K562 (cell line): ENCODE results near the gene PFKP. TPM values are rescaled to one million over a fixed set of nuclear protein-coding genes. Genes with fewer than 3 reads are reported as not detected.

Source experiments
- E2F1 ChIP-seq: sonication (generic); formaldehyde crosslinking; IDR thresholded peaks from 2 replicates; pipeline ENCODE4 v1.8.1; 2023; ENCODE audit warnings: mild to moderate bottlenecking, missing genetic modification reagents, moderate library complexity
- ETV5 ChIP-seq: sonication (generic); formaldehyde crosslinking; IDR thresholded peaks from 2 replicates; pipeline ENCODE4 v1.4.0; 2020; ENCODE audit warnings: low read depth, mild to moderate bottlenecking, missing genetic modification reagents
- KDM2B ChIP-seq: fragments of 250-450 bp; sonication (Bioruptor Pico); IDR thresholded peaks from 2 replicates; pipeline ENCODE4 v1.8.0; 2021; ENCODE audit warnings: mild to moderate bottlenecking, moderate library complexity
- MAZ ChIP-seq, 2 experiments: fragments of 450-650 bp in 1 of 2; sonication (generic) in 1 of 2; formaldehyde crosslinking; IDR thresholded peaks in 1 of 2; conservative IDR thresholded peaks in 1 of 2; 2 replicates each; pipeline versions ENCODE4 v1.4.0 to v1.5.0; 2020; ENCODE audit warnings: mild to moderate bottlenecking in 1 of 2, missing genetic modification reagents in 1 of 2
- MGA ChIP-seq: fragments of 450-650 bp; IDR thresholded peaks from 2 replicates; pipeline ENCODE4 v1.6.1; 2016; ENCODE audit warnings: mild to moderate bottlenecking, moderate library complexity
- NFE2 ChIP-seq: IDR thresholded peaks from 2 replicates; pipeline ENCODE4 v1.6.1; 2014; ENCODE audit warnings: antibody characterized with exemption, low read depth
- RBM22 ChIP-seq: fragments of 200-400 bp; formaldehyde crosslinking; IDR thresholded peaks from 2 replicates; pipeline ENCODE4 v1.6.1; 2018; ENCODE audit warnings: low read length, low read depth; ENCODE audit not compliant: poor library complexity, severe bottlenecking
- SMAD4 ChIP-seq: fragments of 250-450 bp; sonication (Bioruptor Pico); conservative IDR thresholded peaks from 2 replicates; pipeline ENCODE4 v1.8.0; 2021; ENCODE audit warnings: inconsistent platforms, mild to moderate bottlenecking, moderate library complexity
- TEAD4 ChIP-seq, 2 experiments: sonication (generic) in 1 of 2; formaldehyde crosslinking in 1 of 2; IDR thresholded peaks; 2 replicates each; pipeline versions ENCODE4 v1.6.1 to v1.8.0; 2012 to 2022; ENCODE audit warnings: borderline replicate concordance in 1 of 2, inconsistent platforms in 1 of 2, low read length in 1 of 2, mild to moderate bottlenecking in 1 of 2, missing genetic modification reagents in 1 of 2
- ZBED1 ChIP-seq: IDR thresholded peaks from 2 replicates; pipeline ENCODE4 v1.6.1; 2014
- polyA plus RNA-seq, 8 experiments: library from polyadenylated mRNA; depleted of rRNA in 4 of 8; stranded (reverse) in 5 of 8; unstranded in 3 of 8; fragments of >200 nt; fragmentation: Nextera tagmentation in 2 of 8; fragmentation: Illumina TruSeq in 1 of 8; extraction: Ambion mirVana in 2 of 8; extraction: Trizol in 1 of 8; gene quantifications; 2 replicates each; pipeline versions ENCODE4 v1.2.1 to v1.2.3, GENCODE V29; 2011 to 2014; ENCODE audit warnings: inconsistent platforms in 1 of 8, missing spikeins in 1 of 8
- total RNA-seq, 7 experiments: library from RNA; depleted of rRNA in 6 of 7; stranded (reverse); fragments of >200 nt in 6 of 7; fragmentation: Illumina TruSeq in 2 of 7; extraction: Trizol in 2 of 7; gene quantifications; 2 replicates each; pipeline versions ENCODE4 v1.2.1 to v1.2.3, GENCODE V29; 2011 to 2021; ENCODE audit warnings: low replicate concordance in 1 of 7
- TF ChIP-seq, protein P1 (sequence below): fragments of 250-450 bp; sonication (Bioruptor Pico); IDR thresholded peaks from 2 replicates; pipeline ENCODE4 v1.4.0; 2020; ENCODE audit warnings: mild to moderate bottlenecking

The PFKP gene
- total and polyA plus RNA-seq, 9 of the 15 experiments (the other 6 are each of a cell fraction or from before 2014, with no cell fraction given): 23.5 to 116 (median 62.1) TPM

GRCh38 chr10:3068201-3068967, 1.0 kb downstream of the PFKP start (continued):
- TF ChIP-seq MGA (peak; percentile 78), NFE2 (no peak), E2F1 (CRISPR knock-in tag) (0 out of 2 replicates have a peak, but pooled peaks have one; percentile 35), RBM22 (no peak), SMAD4 (CRISPR knock-in tag) (0 out of 2 replicates have a peak, but pooled peaks have one; percentile 36), TEAD4 (IDR thresholded peaks at IDR 0.05; ENCODE audit: low read length) (no peak), TEAD4 (CRISPR knock-in tag; IDR thresholded peaks at IDR 0.05; ENCODE audit: borderline replicate concordance) (no peak), MAZ (CRISPR knock-in tag; conservative IDR thresholded peaks at IDR 0.05 in 1 of 2, IDR thresholded peaks at IDR 0.05 in 1 of 2) (peak in 1 of 2 experiments; percentile 15; a peak in 1 of 4 replicates), ETV5 (CRISPR knock-in tag) (no peak), KDM2B (CRISPR knock-in tag) (0 out of 2 replicates have a peak, but pooled peaks have one; percentile 64), ZBED1 (peak; percentile 20; the same call in 1 of the 2 replicates)
- TF ChIP-seq, protein P1, sequence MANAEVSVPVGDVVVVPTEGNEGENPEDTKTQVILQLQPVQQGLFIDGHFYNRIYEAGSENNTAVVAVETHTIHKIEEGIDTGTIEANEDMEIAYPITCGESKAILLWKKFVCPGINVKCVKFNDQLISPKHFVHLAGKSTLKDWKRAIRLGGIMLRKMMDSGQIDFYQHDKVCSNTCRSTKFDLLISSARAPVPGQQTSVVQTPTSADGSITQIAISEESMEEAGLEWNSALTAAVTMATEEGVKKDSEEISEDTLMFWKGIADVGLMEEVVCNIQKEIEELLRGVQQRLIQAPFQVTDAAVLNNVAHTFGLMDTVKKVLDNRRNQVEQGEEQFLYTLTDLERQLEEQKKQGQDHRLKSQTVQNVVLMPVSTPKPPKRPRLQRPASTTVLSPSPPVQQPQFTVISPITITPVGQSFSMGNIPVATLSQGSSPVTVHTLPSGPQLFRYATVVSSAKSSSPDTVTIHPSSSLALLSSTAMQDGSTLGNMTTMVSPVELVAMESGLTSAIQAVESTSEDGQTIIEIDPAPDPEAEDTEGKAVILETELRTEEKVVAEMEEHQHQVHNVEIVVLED (CRISPR knock-in tag): 0 out of 2 replicates have a peak, but pooled peaks have one; percentile 32
